ENCODE results near the gene ETV3L.

DNA sequence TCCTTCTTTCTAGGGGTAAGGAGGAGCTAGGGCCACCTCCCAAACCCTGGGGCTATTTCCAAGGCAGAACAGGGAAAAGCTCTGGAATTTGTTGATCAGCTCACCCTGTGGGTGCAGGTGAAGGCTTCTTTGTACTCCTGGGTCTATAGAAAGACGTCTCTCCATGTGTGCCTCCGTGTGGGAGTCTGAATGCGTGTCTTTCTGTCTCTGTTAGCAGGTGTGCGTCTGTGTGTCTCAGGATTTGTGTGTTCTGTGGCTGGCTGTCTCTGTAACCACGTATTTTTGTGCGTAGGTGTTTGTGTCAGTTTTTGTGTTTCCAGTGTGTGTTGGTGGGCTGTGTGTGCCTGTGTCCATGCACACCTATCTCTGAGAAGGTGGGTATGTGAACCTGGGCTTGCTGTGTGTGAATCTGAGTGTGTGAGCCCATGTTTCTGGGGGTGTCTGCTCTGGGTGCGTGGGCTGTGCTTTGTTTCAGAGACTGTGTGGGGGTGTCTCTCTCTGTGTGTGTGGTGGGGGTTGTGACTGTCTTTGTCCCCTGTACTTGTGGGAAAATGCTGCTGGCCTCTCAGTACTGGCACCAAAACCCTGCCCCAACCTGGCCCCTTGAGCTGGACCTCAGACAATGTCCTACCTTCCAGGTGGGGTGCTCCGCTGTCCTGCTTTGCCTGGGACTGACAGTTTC, 12.7 kb upstream of the ETV3L start:
- TF ChIP-seq CTCF (IDR thresholded peaks at IDR 0.05 in 4 of 5, conservative IDR thresholded peaks at IDR 0.05 in 1 of 5) = no peak
- TF ChIP-seq POLR2A (IDR thresholded peaks at IDR 0.05) = no peak

All from gastrocnemius medialis (tissue), 4 donors.